H1 (cell line): Measurements from ENCODE around the gene SRSF1. TPM values are rescaled to one million over a fixed set of nuclear protein-coding genes. Genes with fewer than 3 reads are reported as not detected.

Experiments
- CEBPB ChIP-seq: IDR thresholded peaks from 2 replicates; pipeline ENCODE4 v1.6.1; 2012; ENCODE audit warnings: low read depth, low read length
- CHD2 ChIP-seq: IDR thresholded peaks from 2 replicates; pipeline ENCODE4 v1.6.1; 2012; ENCODE audit warnings: low read length, improper control_type of control experiment
- JUND ChIP-seq: IDR thresholded peaks from 2 replicates; pipeline ENCODE4 v1.6.1; 2011; ENCODE audit warnings: mild to moderate bottlenecking, improper control_type of control experiment, low read length
- SUZ12 ChIP-seq: fragments of 200-600 bp; sonication (generic); IDR thresholded peaks from 2 replicates; pipeline ENCODE4 v1.6.1; 2012; ENCODE audit warnings: mild to moderate bottlenecking, inconsistent platforms, low read length, moderate library complexity, mixed read lengths
- polyA plus RNA-seq, 7 experiments: library from polyadenylated mRNA; depleted of rRNA in 3 of 7; stranded (reverse) in 5 of 7; unstranded in 2 of 7; fragments of >200 nt in 5 of 7; fragments of 200-250 nt in 2 of 7; gene quantifications; 1 replicate in 5 of 7; 2 replicates in 1 of 7; 4 replicates in 1 of 7; pipeline versions ENCODE4 v1.2.1 to v1.2.3, GENCODE V29; 2011 to 2013; ENCODE audit warnings: missing spikeins in 2 of 7, mixed read lengths in 2 of 7
- total RNA-seq: library from RNA; stranded (reverse); fragmentation: NEBNext Ultra II Directional; extraction: Animal tissue kit (Norgen Biotek cat#: 25700); gene quantifications from 2 replicates; pipeline ENCODE4 v1.2.1, GENCODE V29; 2021

The SRSF1 gene
- total and polyA plus RNA-seq, 2 of the 8 experiments (the other 6 are each of a cell fraction or from before 2014, with no cell fraction given), result 149 to 429 TPM

DNA sequence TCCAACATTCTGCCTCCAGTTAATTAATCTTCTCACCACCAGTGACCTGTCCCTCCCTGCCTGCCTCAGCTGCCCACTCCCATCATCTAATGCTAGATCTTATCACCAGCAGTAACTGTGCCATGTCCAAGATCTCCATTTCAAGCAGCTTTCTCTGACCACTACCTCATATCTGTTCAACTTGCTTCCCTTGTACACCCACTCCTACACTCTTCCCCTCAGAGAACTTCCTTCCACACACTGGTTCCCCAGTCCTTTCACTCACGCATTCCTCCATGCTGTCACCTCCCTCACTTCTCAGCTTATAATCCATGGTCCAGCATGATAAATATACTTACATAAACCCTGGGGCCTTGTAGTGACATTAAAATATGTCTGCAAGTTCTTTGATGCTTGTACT is 44.4 kb upstream of the SRSF1 start (continued):
- TF ChIP-seq JUND (no peak), SUZ12 (no peak), CHD2 (no peak), CEBPB (no peak)
